OCI-LY3 (cell line): ENCODE results near the gene P4HB.

Experiments
- H2AFZ ChIP-seq: fragments of 200-600, 300-600 bp; shearing (Covaris generic); 2 replicates; pipeline ENCODE4 v1.6.0; 2014; ENCODE audit warnings: antibody characterized with exemption, low read depth, low read length
- H3K27ac ChIP-seq: fragments of 200-600, 300-600 bp; sonication (generic); 2 replicates; pipeline ENCODE4 v1.5.1; 2014; ENCODE audit warnings: mild to moderate bottlenecking, low read length, moderate library complexity, mixed read lengths
- H3K27me3 ChIP-seq: fragments of 200-600, 300-600 bp; sonication (generic); 2 replicates; pipeline ENCODE4 v1.6.1; 2014; ENCODE audit warnings: low read depth, low read length, mixed read lengths
- H3K36me3 ChIP-seq: fragments of 200-600, 300-600 bp; sonication (generic); replicated peaks from 2 replicates; pipeline ENCODE3; 2014; ENCODE audit warnings: low read depth, low read length, mixed read lengths
- H3K4me1 ChIP-seq: fragments of 300-600, 200-600 bp; sonication (generic); 2 replicates; pipeline ENCODE4 v1.6.1; 2014; ENCODE audit warnings: low read length, mixed read lengths
- H3K4me2 ChIP-seq: fragments of 200-600, 300-600 bp; sonication (generic); 2 replicates; pipeline ENCODE4 v1.6.1; 2014; ENCODE audit warnings: low read length, mixed read lengths
- H3K4me3 ChIP-seq: fragments of 300-600, 200-600 bp; sonication (generic); 2 replicates; pipeline ENCODE4 v1.5.1; 2014; ENCODE audit warnings: antibody characterized with exemption, mild to moderate bottlenecking, low read length, moderate library complexity
- H3K79me2 ChIP-seq: fragments of 300-600, 200-600 bp; shearing (Covaris generic); 2 replicates; pipeline ENCODE4 v1.6.1; 2014; ENCODE audit warnings: mild to moderate bottlenecking, low read length, mixed read lengths
- H3K9ac ChIP-seq: fragments of 300-600, 200-600 bp; shearing (Covaris generic); 2 replicates; pipeline ENCODE4 v1.6.0; 2014; ENCODE audit warnings: mild to moderate bottlenecking, low read length, moderate library complexity
- H3K9me3 ChIP-seq: fragments of 200-600, 300-600 bp; shearing (Covaris generic); 2 replicates; pipeline ENCODE4 v1.6.1; 2014; ENCODE audit warnings: low read length, mixed read lengths; ENCODE audit not compliant: insufficient read depth
- H4K20me1 ChIP-seq: fragments of 200-600, 300-600 bp; sonication (generic); 2 replicates; pipeline ENCODE4 v1.6.1; 2016; ENCODE audit warnings: low read length, mixed read lengths; ENCODE audit not compliant: insufficient read depth
- CTCF ChIP-seq: fragments of 200-600, 300-600 bp; sonication (generic); IDR thresholded peaks from 2 replicates; pipeline ENCODE4 v1.5.1; 2014; ENCODE audit warnings: antibody characterized with exemption, low read length, low read depth
- EZH2phosphoT487 ChIP-seq: fragments of 200-600 bp; shearing (Covaris generic); IDR thresholded peaks from 2 replicates; pipeline ENCODE4 v1.6.1; 2018; ENCODE audit warnings: antibody characterized with exemption, mixed run types, low read depth

P4HB gene

GRCh38 chr17:81808778-81809555 is 51.4 kb downstream of the P4HB start:
- no peak overlapping the region for H3K27ac ChIP-seq
- no peak overlapping the region for H2AFZ ChIP-seq
- H3K9me3 ChIP-seq = no peaks in the 10 kb centered on the region
- no peak overlapping the region for H3K4me2 ChIP-seq
- no peaks in the 10 kb centered on the region for H4K20me1 ChIP-seq
- no peak overlapping the region for H3K4me3 ChIP-seq
- H3K27me3 ChIP-seq = peaks cover 4% of the 10 kb centered on the region; the same call in 1 of the 2 replicates
- H3K4me1 ChIP-seq = no peaks in the 10 kb centered on the region
- no peaks in the 10 kb centered on the region for H3K79me2 ChIP-seq
- no peaks in the 10 kb centered on the region for H3K36me3 ChIP-seq
- TF ChIP-seq EZH2phosphoT487 = no peak
- peak; percentile 37 for TF ChIP-seq CTCF
- H3K9ac ChIP-seq = no peak overlapping the region

- Histone ChIP-seq H3K27me3 (peaks cover 4% of the 10 kb centered on the region; the same call in 1 of the 2 replicates), H3K4me3 (no peak overlapping the region), H4K20me1 (no peaks in the 10 kb centered on the region), H3K4me2 (no peak overlapping the region), H2AFZ (no peak overlapping the region), H3K4me1 (no peaks in the 10 kb centered on the region), H3K27ac (no peak overlapping the region), H3K36me3 (no peaks in the 10 kb centered on the region), H3K9me3 (no peaks in the 10 kb centered on the region), H3K9ac (no peak overlapping the region), H3K79me2 (no peaks in the 10 kb centered on the region)
- no peak for TF ChIP-seq CTCF
- no peak for TF ChIP-seq EZH2phosphoT487
Measured at GRCh38 chr17:81807839-81808238, 52.5 kb downstream of the P4HB start.

GRCh38 chr17:81807210-81807719 is 53.1 kb downstream of the P4HB start:
- H3K27ac ChIP-seq = no peak overlapping the region
- TF ChIP-seq EZH2phosphoT487 (no peak), CTCF (no peak)
- H3K9ac ChIP-seq = no peak overlapping the region
- no peaks in the 10 kb centered on the region for H3K36me3 ChIP-seq
- no peaks in the 10 kb centered on the region for H3K79me2 ChIP-seq
- no peak overlapping the region for H3K4me3 ChIP-seq
- H4K20me1 ChIP-seq = no peaks in the 10 kb centered on the region
- H3K4me1 ChIP-seq = no peaks in the 10 kb centered on the region
- H3K4me2 ChIP-seq = no peak overlapping the region
- H3K9me3 ChIP-seq = no peaks in the 10 kb centered on the region
- peaks cover 4% of the 10 kb centered on the region; the same call in 1 of the 2 replicates for H3K27me3 ChIP-seq
- H2AFZ ChIP-seq = no peak overlapping the region

GRCh38 chr17:81806461-81807209 is 53.7 kb downstream of the P4HB start:
- no peak overlapping the region for H3K27ac ChIP-seq
- peaks cover 4% of the 10 kb centered on the region; the same call in 1 of the 2 replicates for H3K27me3 ChIP-seq
- H3K9me3 ChIP-seq = no peaks in the 10 kb centered on the region
- no peak overlapping the region for H2AFZ ChIP-seq
- H3K4me2 ChIP-seq = no peak overlapping the region
- no peaks in the 10 kb centered on the region for H3K79me2 ChIP-seq
- no peaks in the 10 kb centered on the region for H3K36me3 ChIP-seq
- H3K4me1 ChIP-seq = no peaks in the 10 kb centered on the region
- no peaks in the 10 kb centered on the region for H4K20me1 ChIP-seq
- TF ChIP-seq CTCF (no peak), EZH2phosphoT487 (no peak)
- no peak overlapping the region for H3K9ac ChIP-seq
- H3K4me3 ChIP-seq = no peak overlapping the region
